Measurements from ENCODE around the gene RPS6KA1.
"Not testable (repeated sequence)": the region's sequence is repeated elsewhere in the genome, so short reads cannot be mapped to it uniquely, and the experiment has no call there.

The RPS6KA1 gene

GRCh38 chr1:26557008-26557407 lies 27.4 kb downstream of the RPS6KA1 start:
- no peak for DNase-seq

- DNase-seq: no peak
Observed at GRCh38 chr1:26558685-26559048, 29.1 kb downstream of the RPS6KA1 start.

- no peak for DNase-seq
Observed at GRCh38 chr1:26560403-26560780, 30.8 kb downstream of the RPS6KA1 start.

- no peak for DNase-seq
Observed at GRCh38 chr1:26570287-26570686, 40.7 kb downstream of the RPS6KA1 start.

GRCh38 chr1:26571381-26571780 lies 41.8 kb downstream of the RPS6KA1 start:
- no peak for DNase-seq

GRCh38 chr1:26574018-26574417 lies 44.5 kb downstream of the RPS6KA1 start:
- DNase-seq: no peak

- no peak for DNase-seq
Observed at GRCh38 chr1:26574719-26575251, 45.2 kb downstream of the RPS6KA1 start.

GRCh38 chr1:26575348-26575747 lies 45.8 kb downstream of the RPS6KA1 start:
- DNase-seq: no peak

GRCh38 chr1:26578167-26578566 lies 48.6 kb downstream of the RPS6KA1 start:
- DNase-seq: no peak

- DNase-seq: no peak
Observed at GRCh38 chr1:26579681-26580111, 50.1 kb downstream of the RPS6KA1 start.

GRCh38 chr1:26580116-26580515 lies 50.6 kb downstream of the RPS6KA1 start:
- DNase-seq: no peak

GRCh38 chr1:26581287-26581651 lies 51.7 kb downstream of the RPS6KA1 start:
- DNase-seq: no peak

- DNase-seq: no peak
Observed at GRCh38 chr1:26582053-26582835, 52.7 kb downstream of the RPS6KA1 start.

- DNase-seq: no peak
Observed at GRCh38 chr1:26582836-26583460, 53.4 kb downstream of the RPS6KA1 start.

GRCh38 chr1:26583646-26584485 lies 54.3 kb downstream of the RPS6KA1 start:
- no peak for DNase-seq

- DNase-seq: not testable (repeated sequence)
Observed at GRCh38 chr1:26584588-26584987, 55.0 kb downstream of the RPS6KA1 start.

- DNase-seq: no peak
Observed at GRCh38 chr1:26585471-26585870, 55.9 kb downstream of the RPS6KA1 start.

- no peak for DNase-seq
Observed at GRCh38 chr1:26593385-26593784, 63.8 kb downstream of the RPS6KA1 start.

GRCh38 chr1:26594593-26594992 lies 65.0 kb downstream of the RPS6KA1 start:
- not testable (repeated sequence) for DNase-seq

- peak in 1 of 2 experiments; percentile 51 for DNase-seq
Observed at GRCh38 chr1:26597629-26598039, 68.1 kb downstream of the RPS6KA1 start.

GRCh38 chr1:26598890-26599289 lies 69.3 kb downstream of the RPS6KA1 start:
- no peak for DNase-seq

- peak in 1 of 2 experiments; percentile 41 for DNase-seq
Observed at GRCh38 chr1:26602378-26602959, 72.9 kb downstream of the RPS6KA1 start.

GRCh38 chr1:26603856-26604255 lies 74.3 kb downstream of the RPS6KA1 start:
- no peak for DNase-seq
